ENCODE data around the gene GCSH.

The GCSH gene

DNA sequence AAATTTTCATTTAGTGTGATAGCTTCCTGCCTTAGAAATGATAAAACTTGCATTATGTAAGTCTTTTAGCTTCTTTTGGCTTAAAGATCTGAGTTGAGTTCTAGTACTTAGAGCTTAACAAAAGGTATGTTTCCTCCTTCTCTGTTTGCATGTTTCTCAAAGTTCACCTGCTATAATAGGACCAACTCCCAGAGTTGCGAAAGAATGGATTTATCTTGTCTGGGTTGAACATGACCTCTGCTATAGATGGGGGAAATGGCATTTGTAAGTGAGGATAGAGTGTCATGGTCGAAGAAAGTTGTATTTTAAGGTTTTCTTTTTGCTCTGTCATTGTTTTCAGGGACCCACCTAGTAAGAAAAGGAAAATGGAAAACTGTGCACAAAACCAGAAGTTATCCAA, 53.4 kb downstream of the GCSH start:
- DNase-seq (ENCODE audit: low spot score in 2 of 2) (no peak), ATAC-seq (ENCODE audit: low read depth) (no peak)
- Mint-ChIP-seq H3K27me3 (no peaks in the 10 kb centered on the region), H3K4me1 (peaks cover 9% of the 10 kb centered on the region), H3K9me3 (no peaks in the 10 kb centered on the region), H3K4me3 (no peak overlapping the region), H3K27ac (no peak overlapping the region), H3K36me3 (peaks cover 45% of the 10 kb centered on the region)

GRCh38 chr16:81041696-81042095, 54.5 kb downstream of the GCSH start:
- Mint-ChIP-seq H3K4me1 (peaks cover 18% of the 10 kb centered on the region), H3K27ac (no peak overlapping the region), H3K27me3 (no peaks in the 10 kb centered on the region), H3K4me3 (no peak overlapping the region), H3K9me3 (no peaks in the 10 kb centered on the region), H3K36me3 (peaks cover 45% of the 10 kb centered on the region)
- ATAC-seq (ENCODE audit: low read depth) (no peak), DNase-seq (ENCODE audit: low spot score in 2 of 2) (no peak)

- ATAC-seq (ENCODE audit: low read depth) (no peak), DNase-seq (ENCODE audit: low spot score in 2 of 2) (no peak)
- Mint-ChIP-seq H3K36me3 (peaks cover 45% of the 10 kb centered on the region), H3K27ac (no peak overlapping the region), H3K4me3 (no peak overlapping the region), H3K27me3 (no peaks in the 10 kb centered on the region), H3K9me3 (no peaks in the 10 kb centered on the region), H3K4me1 (peaks cover 21% of the 10 kb centered on the region)
Measured at GRCh38 chr16:81040842-81041241, 55.4 kb downstream of the GCSH start.

- no peak overlapping the region for H3K4me3 Mint-ChIP-seq
- H3K36me3 Mint-ChIP-seq, result peaks cover 41% of the 10 kb centered on the region
- ATAC-seq (ENCODE audit: low read depth) (no peak), DNase-seq (ENCODE audit: low spot score in 2 of 2) (no peak)
- H3K4me1 Mint-ChIP-seq, result peaks cover 21% of the 10 kb centered on the region
- H3K9me3 Mint-ChIP-seq, result no peaks in the 10 kb centered on the region
- no peak overlapping the region for H3K27ac Mint-ChIP-seq
- no peaks in the 10 kb centered on the region for H3K27me3 Mint-ChIP-seq
Measured at GRCh38 chr16:81040131-81040530, 56.1 kb downstream of the GCSH start.

- Mint-ChIP-seq H3K4me3 (peak overlapping the region; percentile 79), H3K9me3 (no peaks in the 10 kb centered on the region), H3K4me1 (peaks cover 21% of the 10 kb centered on the region), H3K36me3 (peaks cover 18% of the 10 kb centered on the region), H3K27ac (no peak overlapping the region), H3K27me3 (no peaks in the 10 kb centered on the region)
- no peak for ATAC-seq (ENCODE audit: low read depth)
- DNase-seq (ENCODE audit: low spot score in 2 of 2), result no peak
Measured at GRCh38 chr16:81036751-81037350, 59.3 kb downstream of the GCSH start.

DNA sequence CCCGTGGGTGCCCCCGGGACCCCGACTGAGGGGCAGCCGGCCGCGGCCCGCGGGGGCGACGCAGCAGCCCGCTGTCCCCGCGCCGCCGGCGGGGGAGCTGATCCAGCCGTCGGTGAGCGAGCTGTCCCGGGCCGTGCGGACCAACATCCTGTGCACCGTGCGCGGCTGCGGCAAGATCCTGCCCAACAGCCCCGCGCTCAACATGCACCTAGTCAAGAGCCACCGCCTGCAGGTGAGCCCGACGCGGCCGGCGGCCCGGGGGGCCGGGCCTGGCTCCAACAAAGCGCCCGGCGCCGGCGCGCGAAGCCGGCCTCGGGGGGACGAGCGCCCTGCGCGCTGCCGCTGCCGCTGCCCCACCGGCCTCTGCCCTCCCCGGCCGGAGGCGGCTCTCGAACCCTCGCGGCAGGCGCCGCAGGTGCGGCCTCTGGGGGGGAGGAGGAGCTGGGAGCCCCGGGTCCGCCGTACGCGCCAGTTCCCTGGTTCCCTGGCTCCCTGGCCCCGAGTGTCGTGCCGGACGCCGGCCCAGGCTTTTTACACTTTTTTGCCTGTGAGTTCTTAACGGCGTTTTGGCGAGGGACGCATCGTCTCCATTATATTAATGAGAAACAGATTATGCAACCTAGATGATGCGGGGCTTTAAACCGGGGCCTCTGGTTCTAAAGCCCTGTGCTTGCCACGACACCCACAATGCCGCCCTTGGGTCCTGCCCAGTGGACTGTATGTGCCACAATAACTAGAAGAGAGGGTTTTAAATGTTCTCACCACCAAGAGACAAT, 60.0 kb downstream of the GCSH start:
- Mint-ChIP-seq H3K4me1 (peaks cover 21% of the 10 kb centered on the region), H3K4me3 (peak overlapping the region; percentile 79), H3K36me3 (peaks cover 12% of the 10 kb centered on the region), H3K27ac (no peak overlapping the region), H3K27me3 (no peaks in the 10 kb centered on the region), H3K9me3 (no peaks in the 10 kb centered on the region)
- ATAC-seq (ENCODE audit: low read depth) (peak; percentile 60), DNase-seq (ENCODE audit: low spot score in 2 of 2) (peak in 1 of 2 donors; percentile 16)

GRCh38 chr16:81035398-81035974, 60.7 kb downstream of the GCSH start, which contains the start of gene ATMIN:
Gene ATMIN, plus strand, starts transcription at chr16:81035842. Its CDS starts 29 bp downstream, at chr16:81035871.
- H3K27ac Mint-ChIP-seq, result no peak within 1 kb of the TSS
- H3K4me3 Mint-ChIP-seq, result peak within 1 kb of the TSS; percentile 79
- ATAC-seq (ENCODE audit: low read depth), result peak; percentile 94
- H3K9me3 Mint-ChIP-seq, result no peaks in the 10 kb centered on the region
- H3K27me3 Mint-ChIP-seq, result no peaks in the 10 kb centered on the region
- H3K4me1 Mint-ChIP-seq, result peaks cover 21% of the 10 kb centered on the region
- DNase-seq (ENCODE audit: low spot score in 2 of 2), result peak; percentile 88
- H3K36me3 Mint-ChIP-seq, result peaks cover 9% of the 10 kb centered on the region

All from memory B cell (primary cell).